HepG2 (cell line): ENCODE measurements around the gene HOXA4. TPM values are rescaled to one million over a fixed set of nuclear protein-coding genes. Genes with fewer than 3 reads are reported as not detected.

ENCODE experiments used
- CCAR2 ChIP-seq: fragments of 200-400 bp; formaldehyde crosslinking; optimal IDR thresholded peaks from 2 replicates; pipeline ENCODE3; 2018; ENCODE audit warnings: low read depth, mild to moderate bottlenecking, low read length, moderate library complexity
- HOXA9 ChIP-seq: sonication (generic); formaldehyde crosslinking; IDR thresholded peaks from 2 replicates; pipeline ENCODE4 v1.8.1; 2022; ENCODE audit warnings: missing genetic modification reagents, mild to moderate bottlenecking, moderate library complexity, borderline replicate concordance
- KDM3A ChIP-seq: IDR thresholded peaks from 2 replicates; pipeline ENCODE4 v1.6.1; 2018; ENCODE audit warnings: low read depth, missing compliant biosample characterization
- SAP130 ChIP-seq: IDR thresholded peaks from 2 replicates; pipeline ENCODE4 v1.6.1; 2016; ENCODE audit warnings: low read depth
- ZNF776 ChIP-seq: sonication (generic); formaldehyde crosslinking; IDR thresholded peaks from 2 replicates; pipeline ENCODE4 v1.4.0; 2020; ENCODE audit warnings: mild to moderate bottlenecking, missing genetic modification reagents
- polyA plus RNA-seq, 8 experiments: library from polyadenylated mRNA; depleted of rRNA in 3 of 8; stranded (reverse) in 7 of 8; unstranded in 1 of 8; fragments of >200 nt; fragmentation: Illumina TruSeq in 4 of 8; extraction: Trizol in 4 of 8; gene quantifications; 2 replicates each; pipeline versions ENCODE4 v1.2.1 to v1.2.3, GENCODE V29; 2011 to 2016; ENCODE audit warnings: low read depth in 4 of 8, missing spikeins in 1 of 8, mixed read lengths in 1 of 8; ENCODE audit not compliant: insufficient read depth in 1 of 8
- total RNA-seq, 5 experiments: library from RNA; depleted of rRNA; stranded (reverse); fragments of >200 nt; fragmentation: Illumina TruSeq; extraction: Trizol; gene quantifications; 2 replicates each; pipeline ENCODE4 v1.2.3, GENCODE V29; 2016; ENCODE audit warnings: low read depth in 1 of 5
- TF ChIP-seq, protein P1 (sequence below): IDR thresholded peaks from 2 replicates; pipeline ENCODE4 v1.6.1; 2016; ENCODE audit warnings: low read depth, control low read depth
- TF ChIP-seq, protein P2 (sequence below): sonication (generic); formaldehyde crosslinking; IDR thresholded peaks from 2 replicates; pipeline ENCODE4 v1.9.0; 2021; ENCODE audit warnings: mild to moderate bottlenecking, missing genetic modification reagents
- TF ChIP-seq, protein P3 (sequence below): sonication (generic); formaldehyde crosslinking; IDR thresholded peaks from 2 replicates; pipeline ENCODE4 v1.5.1; 2020; ENCODE audit warnings: missing genetic modification reagents, mild to moderate bottlenecking, borderline replicate concordance
- TF ChIP-seq, protein P4 (sequence below): IDR thresholded peaks from 2 replicates; pipeline ENCODE4 v1.4.0; 2020; ENCODE audit warnings: mild to moderate bottlenecking, missing genetic modification reagents

HOXA4 gene
- total and polyA plus RNA-seq, 2 of the 13 experiments (the other 11 are each of a cell fraction or from before 2014, with no cell fraction given) = 2.4 to 5.4 TPM

DNA sequence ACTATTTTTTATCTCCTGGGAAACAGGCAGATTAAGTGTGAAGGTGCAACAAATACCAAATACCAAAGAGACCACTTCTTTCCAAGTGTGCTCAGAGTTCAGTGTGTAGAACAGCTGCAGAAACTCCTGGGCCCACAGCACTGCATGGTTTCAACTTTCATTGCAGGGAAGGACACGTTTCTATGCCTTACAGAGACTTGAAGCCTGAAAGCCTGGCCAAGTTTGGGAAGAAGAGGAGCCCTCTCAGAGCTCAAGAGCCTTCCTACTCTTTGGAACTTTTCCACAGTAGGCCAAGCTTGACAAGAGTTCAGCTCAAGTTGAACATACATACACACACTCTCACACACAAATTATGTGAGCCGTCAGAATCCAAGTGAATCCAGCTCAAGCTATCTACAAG is 2.5 kb downstream of the HOXA4 start (continued):
- TF ChIP-seq, protein P1, sequence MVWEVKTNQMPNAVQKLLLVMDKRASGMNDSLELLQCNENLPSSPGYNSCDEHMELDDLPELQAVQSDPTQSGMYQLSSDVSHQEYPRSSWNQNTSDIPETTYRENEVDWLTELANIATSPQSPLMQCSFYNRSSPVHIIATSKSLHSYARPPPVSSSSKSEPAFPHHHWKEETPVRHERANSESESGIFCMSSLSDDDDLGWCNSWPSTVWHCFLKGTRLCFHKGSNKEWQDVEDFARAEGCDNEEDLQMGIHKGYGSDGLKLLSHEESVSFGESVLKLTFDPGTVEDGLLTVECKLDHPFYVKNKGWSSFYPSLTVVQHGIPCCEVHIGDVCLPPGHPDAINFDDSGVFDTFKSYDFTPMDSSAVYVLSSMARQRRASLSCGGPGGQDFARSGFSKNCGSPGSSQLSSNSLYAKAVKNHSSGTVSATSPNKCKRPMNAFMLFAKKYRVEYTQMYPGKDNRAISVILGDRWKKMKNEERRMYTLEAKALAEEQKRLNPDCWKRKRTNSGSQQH = no peak
- TF ChIP-seq, protein P2, sequence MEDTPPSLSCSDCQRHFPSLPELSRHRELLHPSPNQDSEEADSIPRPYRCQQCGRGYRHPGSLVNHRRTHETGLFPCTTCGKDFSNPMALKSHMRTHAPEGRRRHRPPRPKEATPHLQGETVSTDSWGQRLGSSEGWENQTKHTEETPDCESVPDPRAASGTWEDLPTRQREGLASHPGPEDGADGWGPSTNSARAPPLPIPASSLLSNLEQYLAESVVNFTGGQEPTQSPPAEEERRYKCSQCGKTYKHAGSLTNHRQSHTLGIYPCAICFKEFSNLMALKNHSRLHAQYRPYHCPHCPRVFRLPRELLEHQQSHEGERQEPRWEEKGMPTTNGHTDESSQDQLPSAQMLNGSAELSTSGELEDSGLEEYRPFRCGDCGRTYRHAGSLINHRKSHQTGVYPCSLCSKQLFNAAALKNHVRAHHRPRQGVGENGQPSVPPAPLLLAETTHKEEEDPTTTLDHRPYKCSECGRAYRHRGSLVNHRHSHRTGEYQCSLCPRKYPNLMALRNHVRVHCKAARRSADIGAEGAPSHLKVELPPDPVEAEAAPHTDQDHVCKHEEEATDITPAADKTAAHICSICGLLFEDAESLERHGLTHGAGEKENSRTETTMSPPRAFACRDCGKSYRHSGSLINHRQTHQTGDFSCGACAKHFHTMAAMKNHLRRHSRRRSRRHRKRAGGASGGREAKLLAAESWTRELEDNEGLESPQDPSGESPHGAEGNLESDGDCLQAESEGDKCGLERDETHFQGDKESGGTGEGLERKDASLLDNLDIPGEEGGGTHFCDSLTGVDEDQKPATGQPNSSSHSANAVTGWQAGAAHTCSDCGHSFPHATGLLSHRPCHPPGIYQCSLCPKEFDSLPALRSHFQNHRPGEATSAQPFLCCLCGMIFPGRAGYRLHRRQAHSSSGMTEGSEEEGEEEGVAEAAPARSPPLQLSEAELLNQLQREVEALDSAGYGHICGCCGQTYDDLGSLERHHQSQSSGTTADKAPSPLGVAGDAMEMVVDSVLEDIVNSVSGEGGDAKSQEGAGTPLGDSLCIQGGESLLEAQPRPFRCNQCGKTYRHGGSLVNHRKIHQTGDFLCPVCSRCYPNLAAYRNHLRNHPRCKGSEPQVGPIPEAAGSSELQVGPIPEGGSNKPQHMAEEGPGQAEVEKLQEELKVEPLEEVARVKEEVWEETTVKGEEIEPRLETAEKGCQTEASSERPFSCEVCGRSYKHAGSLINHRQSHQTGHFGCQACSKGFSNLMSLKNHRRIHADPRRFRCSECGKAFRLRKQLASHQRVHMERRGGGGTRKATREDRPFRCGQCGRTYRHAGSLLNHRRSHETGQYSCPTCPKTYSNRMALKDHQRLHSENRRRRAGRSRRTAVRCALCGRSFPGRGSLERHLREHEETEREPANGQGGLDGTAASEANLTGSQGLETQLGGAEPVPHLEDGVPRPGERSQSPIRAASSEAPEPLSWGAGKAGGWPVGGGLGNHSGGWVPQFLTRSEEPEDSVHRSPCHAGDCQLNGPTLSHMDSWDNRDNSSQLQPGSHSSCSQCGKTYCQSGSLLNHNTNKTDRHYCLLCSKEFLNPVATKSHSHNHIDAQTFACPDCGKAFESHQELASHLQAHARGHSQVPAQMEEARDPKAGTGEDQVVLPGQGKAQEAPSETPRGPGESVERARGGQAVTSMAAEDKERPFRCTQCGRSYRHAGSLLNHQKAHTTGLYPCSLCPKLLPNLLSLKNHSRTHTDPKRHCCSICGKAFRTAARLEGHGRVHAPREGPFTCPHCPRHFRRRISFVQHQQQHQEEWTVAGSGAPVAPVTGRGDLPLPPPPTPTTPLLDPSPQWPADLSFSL (CRISPR knock-in tag) = no peak
- TF ChIP-seq SAP130 (CRISPR knock-in tag) = no peak
- no peak for TF ChIP-seq HOXA9 (CRISPR knock-in tag)
- TF ChIP-seq CCAR2 = no peak
- TF ChIP-seq, protein P3, sequence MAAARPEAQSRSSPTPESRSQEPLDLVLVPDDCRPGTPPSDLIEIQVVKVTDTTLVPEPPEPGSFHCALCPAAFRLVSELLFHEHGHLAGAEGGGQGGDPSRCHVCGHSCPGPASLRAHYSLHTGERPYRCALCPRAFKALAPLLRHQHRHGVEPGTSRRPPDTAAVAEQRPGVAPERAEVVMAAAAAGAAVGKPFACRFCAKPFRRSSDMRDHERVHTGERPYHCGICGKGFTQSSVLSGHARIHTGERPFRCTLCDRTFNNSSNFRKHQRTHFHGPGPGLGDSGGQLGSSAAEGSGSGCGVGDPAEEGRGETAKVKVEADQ (CRISPR knock-in tag) = no peak
- no peak for TF ChIP-seq ZNF776
- no peak for TF ChIP-seq KDM3A (CRISPR knock-in tag)
- TF ChIP-seq, protein P4, sequence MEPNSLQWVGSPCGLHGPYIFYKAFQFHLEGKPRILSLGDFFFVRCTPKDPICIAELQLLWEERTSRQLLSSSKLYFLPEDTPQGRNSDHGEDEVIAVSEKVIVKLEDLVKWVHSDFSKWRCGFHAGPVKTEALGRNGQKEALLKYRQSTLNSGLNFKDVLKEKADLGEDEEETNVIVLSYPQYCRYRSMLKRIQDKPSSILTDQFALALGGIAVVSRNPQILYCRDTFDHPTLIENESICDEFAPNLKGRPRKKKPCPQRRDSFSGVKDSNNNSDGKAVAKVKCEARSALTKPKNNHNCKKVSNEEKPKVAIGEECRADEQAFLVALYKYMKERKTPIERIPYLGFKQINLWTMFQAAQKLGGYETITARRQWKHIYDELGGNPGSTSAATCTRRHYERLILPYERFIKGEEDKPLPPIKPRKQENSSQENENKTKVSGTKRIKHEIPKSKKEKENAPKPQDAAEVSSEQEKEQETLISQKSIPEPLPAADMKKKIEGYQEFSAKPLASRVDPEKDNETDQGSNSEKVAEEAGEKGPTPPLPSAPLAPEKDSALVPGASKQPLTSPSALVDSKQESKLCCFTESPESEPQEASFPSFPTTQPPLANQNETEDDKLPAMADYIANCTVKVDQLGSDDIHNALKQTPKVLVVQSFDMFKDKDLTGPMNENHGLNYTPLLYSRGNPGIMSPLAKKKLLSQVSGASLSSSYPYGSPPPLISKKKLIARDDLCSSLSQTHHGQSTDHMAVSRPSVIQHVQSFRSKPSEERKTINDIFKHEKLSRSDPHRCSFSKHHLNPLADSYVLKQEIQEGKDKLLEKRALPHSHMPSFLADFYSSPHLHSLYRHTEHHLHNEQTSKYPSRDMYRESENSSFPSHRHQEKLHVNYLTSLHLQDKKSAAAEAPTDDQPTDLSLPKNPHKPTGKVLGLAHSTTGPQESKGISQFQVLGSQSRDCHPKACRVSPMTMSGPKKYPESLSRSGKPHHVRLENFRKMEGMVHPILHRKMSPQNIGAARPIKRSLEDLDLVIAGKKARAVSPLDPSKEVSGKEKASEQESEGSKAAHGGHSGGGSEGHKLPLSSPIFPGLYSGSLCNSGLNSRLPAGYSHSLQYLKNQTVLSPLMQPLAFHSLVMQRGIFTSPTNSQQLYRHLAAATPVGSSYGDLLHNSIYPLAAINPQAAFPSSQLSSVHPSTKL (CRISPR knock-in tag) = no peak
